HCT116 (cell line): ENCODE results near the gene BLID. TPM values are rescaled to one million over a fixed set of nuclear protein-coding genes. Genes with fewer than 3 reads are reported as not detected.

Source experiments
- ATAC-seq: fragments of 200-7000 bp; cut with Tn5 transposase; 2 replicates; pipeline ENCODE4 v1.9.1; 2020; ENCODE audit warnings: mild to moderate bottlenecking, moderate library complexity
- BruUV-seq: library from RNA; stranded (reverse); fragments of 400-500 nt; replicated peaks from 2 replicates; lab custom pipeline; 2021; lab: Mats Ljungman, UMichigan
- CTCF ChIA-PET: fragments of 300-600 bp; sonication (Branson Sonifier 250); formaldehyde crosslinking; loops from one replicate; lab custom pipeline; 2021; ENCODE audit warnings: antibody characterized with exemption; lab: Charles Lee
- POLR2A ChIA-PET: fragments of 300-600, 350-600 bp; sonication (Branson Sonifier 250); formaldehyde crosslinking; loops from one replicate; lab custom pipeline; 2021; ENCODE audit warnings: antibody characterized with exemption; lab: Charles Lee
- RAD21 ChIA-PET, 2 experiments: fragments of 300-600 bp; sonication (Branson Sonifier 250); formaldehyde crosslinking; loops; one replicate each; lab custom pipeline; 2023; ENCODE audit warnings: low total read pairs in 2 of 2; ENCODE audit not compliant: uncharacterized antibody in 2 of 2, unreplicated experiment in 2 of 2, low non-redundant PET in 1 of 2; lab: Charles Lee
- DNase-seq: peaks from one replicate; pipeline ENCODE4 v3.0.0-alpha.2; 2010; ENCODE audit warnings: low read depth, low spot score
- H2AFZ ChIP-seq: fragments of 200-600 bp; shearing (Covaris generic), sonication (generic); 2 replicates; pipeline ENCODE4 v1.6.1; 2017; ENCODE audit warnings: low read depth, mixed run types, mixed read lengths, antibody characterized with exemption, low read length; ENCODE audit not compliant: poor library complexity, severe bottlenecking
- H3K27ac ChIP-seq: 2 replicates; pipeline ENCODE4 v1.5.1; 2012; ENCODE audit warnings: low read depth, low read length
- H3K27me3 ChIP-seq: fragments of 200-600 bp; sonication (generic); 2 replicates; pipeline ENCODE4 v1.6.1; 2016; ENCODE audit warnings: mixed run types, low read length, mixed read lengths; ENCODE audit not compliant: insufficient read depth
- H3K36me3 ChIP-seq, 2 experiments: fragments of 200-500 bp in 1 of 2; fragments of 200-600 bp in 1 of 2; sonication (Bioruptor generic) in 1 of 2; sonication (generic) in 1 of 2; 2 replicates each; pipeline versions ENCODE4 v1.5.1 to v1.6.1; 2014 to 2016; ENCODE audit warnings: low read length in 2 of 2, inconsistent platforms in 1 of 2, mixed read lengths in 1 of 2, mixed run types in 1 of 2; ENCODE audit not compliant: insufficient read depth in 2 of 2, control insufficient read depth in 1 of 2
- H3K4me1 ChIP-seq, 2 experiments: fragments of 200-600 bp in 1 of 2; sonication (generic) in 1 of 2; 2 replicates each; pipeline versions ENCODE4 v1.5.1 to v1.6.1; 2012 to 2017; ENCODE audit warnings: low read length in 2 of 2, inconsistent platforms in 1 of 2, mild to moderate bottlenecking in 1 of 2, mixed read lengths in 1 of 2, mixed run types in 1 of 2, moderate library complexity in 1 of 2; ENCODE audit not compliant: insufficient read depth in 2 of 2, control insufficient read depth in 1 of 2
- H3K4me2 ChIP-seq: fragments of 200-600 bp; sonication (generic); 2 replicates; pipeline ENCODE4 v1.6.1; 2017; ENCODE audit warnings: mixed run types, low read length, mixed read lengths
- H3K4me3 ChIP-seq, 2 experiments: fragments of 200-600 bp in 1 of 2; sonication (generic) in 1 of 2; replicated peaks in 1 of 2; 2 replicates each; pipeline ENCODE4 v1.5.1; 2011 to 2016; ENCODE audit warnings: low read length in 2 of 2, control low read depth in 1 of 2, low read depth in 1 of 2, mild to moderate bottlenecking in 1 of 2, mixed read lengths in 1 of 2, mixed run types in 1 of 2
- H3K79me2 ChIP-seq: fragments of 200-600 bp; sonication (generic); 2 replicates; pipeline ENCODE4 v1.6.1; 2017; ENCODE audit warnings: mild to moderate bottlenecking, mixed run types, low read length, moderate library complexity, mixed read lengths; ENCODE audit not compliant: insufficient read depth
- H3K9ac ChIP-seq: fragments of 200-600 bp; sonication (generic); 2 replicates; pipeline ENCODE4 v1.6.1; 2016; ENCODE audit warnings: low read length, mixed read lengths
- H3K9me2 ChIP-seq: fragments of 200-600 bp; sonication (generic), shearing (Covaris generic); 2 replicates; pipeline ENCODE4 v1.6.1; 2017; ENCODE audit warnings: mixed run types, mild to moderate bottlenecking, moderate library complexity; ENCODE audit not compliant: insufficient read depth
- H3K9me3 ChIP-seq, 2 experiments: fragments of 200-500 bp in 1 of 2; fragments of 200-600 bp in 1 of 2; sonication (Bioruptor generic) in 1 of 2; sonication (generic) in 1 of 2; 2 replicates each; pipeline ENCODE4 v1.6.1; 2014 to 2017; ENCODE audit warnings: low read length in 2 of 2, mixed read lengths in 2 of 2, inconsistent platforms in 1 of 2, low read depth in 1 of 2, mild to moderate bottlenecking in 1 of 2, mixed run types in 1 of 2, moderate library complexity in 1 of 2; ENCODE audit not compliant: control insufficient read depth in 1 of 2, insufficient read depth in 1 of 2
- H4K20me1 ChIP-seq: fragments of 200-600 bp; sonication (generic), shearing (Covaris generic); 2 replicates; pipeline ENCODE4 v1.6.1; 2017; ENCODE audit warnings: mixed run types, mild to moderate bottlenecking, moderate library complexity; ENCODE audit not compliant: insufficient read depth
- ELF1 ChIP-seq: IDR thresholded peaks from 2 replicates; pipeline ENCODE4 v1.6.1; 2012; ENCODE audit warnings: low read depth, borderline replicate concordance
- EZH2 ChIP-seq: fragments of 200-600 bp; sonication (generic); IDR thresholded peaks from 2 replicates; pipeline ENCODE4 v1.6.1; 2017; ENCODE audit warnings: antibody characterized with exemption, mixed run types
- EZH2phosphoT487 ChIP-seq: fragments of 200-600 bp; IDR thresholded peaks from 2 replicates; pipeline ENCODE4 v1.6.1; 2018; ENCODE audit warnings: antibody characterized with exemption, borderline replicate concordance
- JUND ChIP-seq: IDR thresholded peaks from 2 replicates; pipeline ENCODE4 v1.6.1; 2012
- POLR2AphosphoS5 ChIP-seq: IDR thresholded peaks from 2 replicates; pipeline ENCODE4 v1.6.1; 2011; ENCODE audit warnings: mild to moderate bottlenecking, low read depth, low read length, moderate library complexity
- RAD21 ChIP-seq: IDR thresholded peaks from 2 replicates; pipeline ENCODE4 v1.6.1; 2012; ENCODE audit warnings: low read depth, mild to moderate bottlenecking
- REST ChIP-seq: IDR thresholded peaks from 2 replicates; pipeline ENCODE4 v1.6.1; 2012; ENCODE audit warnings: low read depth
- SIN3A ChIP-seq: IDR thresholded peaks from 2 replicates; pipeline ENCODE4 v1.6.1; 2012; ENCODE audit warnings: low read depth
- TCF7L2 ChIP-seq: IDR thresholded peaks from 2 replicates; pipeline ENCODE4 v1.7.0; 2011; ENCODE audit warnings: borderline replicate concordance, inconsistent platforms; ENCODE audit not compliant: insufficient read depth, insufficient read length; ENCODE audit errors: extremely low read depth
- ZFX ChIP-seq: fragments of 450-650 bp; IDR thresholded peaks from 2 replicates; pipeline ENCODE4 v1.6.1; 2017
- intact Hi-C: fragments of 100-400 bp; cut with micrococcal nuclease; formaldehyde crosslinking; loops from 2 replicates; pipeline ENCODE4 v1.10.0; 2022
- total RNA-seq: library from RNA; stranded (reverse); gene quantifications from one replicate; pipeline ENCODE4 v1.2.1, GENCODE V29; 2021; ENCODE audit not compliant: unreplicated experiment

Gene BLID
- total RNA-seq, 1 experiment from 2014 or later = 8.9 TPM

GRCh38 chr11:122107045-122107444 lies 9.0 kb downstream of the BLID start:
- peaks cover 0 to 43% of the 10 kb centered on the region in 2 experiments; a peak in 1 of 4 replicates for H3K36me3 ChIP-seq
- TF ChIP-seq EZH2 = no peak
- TF ChIP-seq POLR2AphosphoS5 = no peak; the same call in 1 of the 2 replicates
- no peak for TF ChIP-seq RAD21
- TF ChIP-seq REST = no peak
- TF ChIP-seq JUND = no peak
- no peak for TF ChIP-seq SIN3A
- no peak for TF ChIP-seq ZFX
- no peak for TF ChIP-seq TCF7L2
- TF ChIP-seq EZH2phosphoT487 = no peak
- TF ChIP-seq ELF1 = no peak
- TF ChIP-seq, all 23 proteins: peak for 0
- Histone ChIP-seq H3K4me2 (peak overlapping the region; percentile 57), H3K9me3 (no peaks in the 10 kb centered on the region), H3K79me2 (peaks cover 100% of the 10 kb centered on the region), H3K9ac (peak overlapping the region; percentile 36), H3K27me3 (no peaks in the 10 kb centered on the region), H2AFZ (no peak overlapping the region), H3K27ac (peak overlapping the region; percentile 70), H4K20me1 (no peaks in the 10 kb centered on the region), H3K9me2 (no peaks in the 10 kb centered on the region), H3K4me3 (no peak overlapping the region), H3K4me1 (peaks cover 94 to 98% of the 10 kb centered on the region in 2 experiments)
- no peak for DNase-seq
- RAD21 ChIA-PET = interaction anchor here in 1 of 2 experiments (0.5 kb wide), 1 partner anchor 59 kb away, joined by 4 read pairs; no protein-coding TSS in a partner anchor
- POLR2A ChIA-PET = no interaction called here
- ATAC-seq = no peak
- no TSS peak for BruUV-seq
- CTCF ChIA-PET = interaction anchor here (1.0 kb wide), 1 partner anchor 12 kb away, joined by 3 read pairs; no protein-coding TSS in a partner anchor
- intact Hi-C loops = loop anchor here (10.0 kb wide), 1 partner anchor 398 kb away; no protein-coding TSS in a partner anchor
